ENCODE measurements around the gene RTN4RL2. TPM values are rescaled to one million over a fixed set of nuclear protein-coding genes. Genes with fewer than 3 reads are reported as not detected.

Gene RTN4RL2
- polyA plus RNA-seq, 1 donor, result 0.60 TPM

GRCh38 chr11:57491371-57492061, 31.2 kb downstream of the RTN4RL2 start:
- DNase-seq, result no peak
- Histone ChIP-seq H3K4me3 (ENCODE audit: low read length) (no peak overlapping the region), H3K4me1 (ENCODE audit: control insufficient read depth, insufficient read depth, low read length) (peaks cover 7% of the 10 kb centered on the region), H3K27ac (ENCODE audit: low read length) (no peak overlapping the region), H3K36me3 (ENCODE audit: control insufficient read depth, insufficient read depth, low read length) (peaks cover 30% of the 10 kb centered on the region), H3K9me3 (ENCODE audit: control insufficient read depth, low read depth, low read length) (no peaks in the 10 kb centered on the region), H3K27me3 (ENCODE audit: control insufficient read depth, insufficient read depth, low read length) (no peaks in the 10 kb centered on the region)
- WGBS (ENCODE audit: insufficient coverage, low lambda C conversion rate), result no CpG with 5 or more reads among the region's 11 CpGs

DNA sequence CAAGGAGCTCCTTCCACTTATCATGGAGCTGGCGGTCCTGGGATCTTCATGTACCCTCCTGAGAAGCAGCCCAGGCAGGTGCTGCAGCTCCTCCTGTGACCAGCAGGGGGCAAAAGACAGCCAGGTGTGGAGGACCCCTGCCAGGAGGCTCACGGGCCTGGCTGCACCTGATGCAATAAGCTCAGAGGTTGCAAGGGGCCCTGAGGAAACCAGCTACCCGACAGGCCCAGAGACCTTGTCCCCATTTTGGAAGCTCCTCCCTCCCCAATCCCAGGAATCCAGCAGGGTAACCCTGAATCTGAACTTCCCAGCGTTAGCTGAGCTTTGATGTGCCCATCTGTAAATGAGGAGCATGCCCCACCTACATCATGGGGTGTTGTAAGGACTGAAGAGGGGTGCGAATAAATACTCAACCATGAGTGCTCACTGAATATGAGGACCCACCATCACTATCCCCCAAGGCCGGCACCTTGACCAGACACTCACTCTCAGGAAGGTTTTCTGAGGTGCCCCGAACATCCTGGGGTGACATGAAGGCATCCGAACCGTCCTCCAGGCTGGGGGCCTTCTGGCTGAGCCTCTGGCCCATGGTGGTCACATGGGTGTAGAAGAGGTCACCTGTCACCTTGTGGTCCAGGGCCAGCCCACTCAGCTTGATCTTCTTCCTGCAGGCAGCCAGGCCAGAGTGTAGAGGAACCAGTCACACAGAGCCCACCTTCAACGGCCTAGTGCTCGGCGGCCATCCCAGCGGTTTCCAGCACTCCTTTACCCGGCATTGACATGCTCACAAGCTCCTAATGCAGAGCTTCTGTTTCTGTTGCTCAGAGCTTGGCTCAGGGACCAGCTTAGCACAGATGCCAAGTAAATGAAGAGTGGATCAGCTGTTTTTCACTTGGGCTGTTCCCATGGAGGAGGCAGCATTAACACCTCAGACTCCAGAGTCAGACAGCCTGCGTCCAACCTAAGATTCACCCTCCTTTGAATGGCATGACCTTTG, 33.5 kb downstream of the RTN4RL2 start:
- no peak overlapping the region for H3K4me3 ChIP-seq (ENCODE audit: low read length)
- WGBS (ENCODE audit: insufficient coverage, low lambda C conversion rate), result no CpG with 5 or more reads among the region's 15 CpGs
- no peaks in the 10 kb centered on the region for H3K27me3 ChIP-seq (ENCODE audit: control insufficient read depth, insufficient read depth, low read length)
- H3K27ac ChIP-seq (ENCODE audit: low read length), result no peak overlapping the region
- H3K9me3 ChIP-seq (ENCODE audit: control insufficient read depth, low read depth, low read length), result no peaks in the 10 kb centered on the region
- H3K4me1 ChIP-seq (ENCODE audit: control insufficient read depth, insufficient read depth, low read length), result peaks cover 28% of the 10 kb centered on the region
- peaks cover 20% of the 10 kb centered on the region for H3K36me3 ChIP-seq (ENCODE audit: control insufficient read depth, insufficient read depth, low read length)
- DNase-seq, result peak; percentile 60 to 74

DNA sequence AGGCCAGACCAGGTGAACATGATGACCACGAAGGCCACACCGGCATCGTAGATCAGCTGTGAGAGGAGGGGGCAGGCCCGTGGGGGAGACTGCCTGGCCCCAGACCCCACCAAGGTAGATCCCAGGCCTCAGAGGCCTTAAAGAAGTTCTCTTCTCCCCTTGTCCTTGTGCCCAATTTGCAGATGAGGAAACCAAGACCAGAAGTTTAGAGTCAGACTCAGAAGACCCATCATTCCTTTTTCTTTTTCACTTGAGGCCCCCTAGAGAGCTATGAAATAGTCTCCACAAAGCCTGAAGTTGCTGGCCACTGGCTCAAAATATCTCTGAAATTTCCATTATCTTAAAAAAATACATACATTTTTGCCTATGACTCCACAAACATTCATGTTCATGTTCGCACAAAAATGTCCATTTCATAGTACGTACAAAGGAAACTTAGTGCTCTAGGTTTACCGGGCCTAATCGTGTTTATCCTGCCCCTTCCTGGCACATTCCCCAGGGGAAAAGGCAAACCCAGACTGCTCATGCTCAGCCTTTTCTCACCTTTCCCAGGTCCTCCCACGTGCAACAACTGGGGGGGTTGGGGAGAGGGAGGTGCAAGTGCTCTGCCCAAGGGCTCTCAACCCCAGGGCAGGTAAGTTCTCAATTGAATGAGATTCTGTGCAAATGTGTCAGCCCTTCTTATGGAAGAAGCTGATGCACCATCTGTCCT, 35.9 kb downstream of the RTN4RL2 start:
- no peaks in the 10 kb centered on the region for H3K27me3 ChIP-seq (ENCODE audit: control insufficient read depth, insufficient read depth, low read length)
- H3K9me3 ChIP-seq (ENCODE audit: control insufficient read depth, low read depth, low read length), result no peaks in the 10 kb centered on the region
- DNase-seq, result no peak
- WGBS (ENCODE audit: insufficient coverage, low lambda C conversion rate), result 100% methylated on average over 1 of the region's 9 CpGs
- H3K27ac ChIP-seq (ENCODE audit: low read length), result no peak overlapping the region
- peaks cover 8% of the 10 kb centered on the region for H3K36me3 ChIP-seq (ENCODE audit: control insufficient read depth, insufficient read depth, low read length)
- peaks cover 38% of the 10 kb centered on the region for H3K4me1 ChIP-seq (ENCODE audit: control insufficient read depth, insufficient read depth, low read length)
- no peak overlapping the region for H3K4me3 ChIP-seq (ENCODE audit: low read length)

- Histone ChIP-seq H3K4me1 (ENCODE audit: control insufficient read depth, insufficient read depth, low read length) (peaks cover 38% of the 10 kb centered on the region), H3K27ac (ENCODE audit: low read length) (peak overlapping the region; percentile 42), H3K9me3 (ENCODE audit: control insufficient read depth, low read depth, low read length) (no peaks in the 10 kb centered on the region), H3K27me3 (ENCODE audit: control insufficient read depth, insufficient read depth, low read length) (no peaks in the 10 kb centered on the region), H3K4me3 (ENCODE audit: low read length) (no peak overlapping the region), H3K36me3 (ENCODE audit: control insufficient read depth, insufficient read depth, low read length) (peaks cover 8% of the 10 kb centered on the region)
- no CpG with 5 or more reads among the region's 15 CpGs for WGBS (ENCODE audit: insufficient coverage, low lambda C conversion rate)
- peak in 1 of 2 donors; percentile 85 for DNase-seq
Measured at GRCh38 chr11:57497303-57498247, 37.2 kb downstream of the RTN4RL2 start.

- H3K27ac ChIP-seq (ENCODE audit: low read length), result no peak overlapping the region
- WGBS (ENCODE audit: insufficient coverage, low lambda C conversion rate), result no CpG with 5 or more reads among the region's 6 CpGs
- DNase-seq, result peak in 1 of 2 donors; percentile 41
Measured at GRCh38 chr11:57498540-57498939, 38.2 kb downstream of the RTN4RL2 start.

GRCh38 chr11:57499413-57499982, 39.2 kb downstream of the RTN4RL2 start:
- H3K27ac ChIP-seq (ENCODE audit: low read length), result no peak overlapping the region
- no peaks in the 10 kb centered on the region for H3K27me3 ChIP-seq (ENCODE audit: control insufficient read depth, insufficient read depth, low read length)
- no CpG with 5 or more reads among the region's 35 CpGs for WGBS (ENCODE audit: insufficient coverage, low lambda C conversion rate)
- peaks cover 7% of the 10 kb centered on the region for H3K36me3 ChIP-seq (ENCODE audit: control insufficient read depth, insufficient read depth, low read length)
- H3K4me3 ChIP-seq (ENCODE audit: low read length), result peak overlapping the region; percentile 32
- H3K4me1 ChIP-seq (ENCODE audit: control insufficient read depth, insufficient read depth, low read length), result peaks cover 34% of the 10 kb centered on the region
- DNase-seq, result peak; percentile 93 to 96
- no peaks in the 10 kb centered on the region for H3K9me3 ChIP-seq (ENCODE audit: control insufficient read depth, low read depth, low read length)

More at GRCh38 chr11:57498540-57498939, 38.2 kb downstream of the RTN4RL2 start:
- H3K27me3 ChIP-seq (ENCODE audit: control insufficient read depth, insufficient read depth, low read length), result no peaks in the 10 kb centered on the region
- peaks cover 37% of the 10 kb centered on the region for H3K4me1 ChIP-seq (ENCODE audit: control insufficient read depth, insufficient read depth, low read length)
- H3K36me3 ChIP-seq (ENCODE audit: control insufficient read depth, insufficient read depth, low read length), result peaks cover 8% of the 10 kb centered on the region
- H3K9me3 ChIP-seq (ENCODE audit: control insufficient read depth, low read depth, low read length), result no peaks in the 10 kb centered on the region
- H3K4me3 ChIP-seq (ENCODE audit: low read length), result no peak overlapping the region

- Histone ChIP-seq H3K36me3 (ENCODE audit: control insufficient read depth, insufficient read depth, low read length) (peaks cover 6% of the 10 kb centered on the region), H3K9me3 (ENCODE audit: control insufficient read depth, low read depth, low read length) (no peaks in the 10 kb centered on the region), H3K27me3 (ENCODE audit: control insufficient read depth, insufficient read depth, low read length) (no peaks in the 10 kb centered on the region), H3K4me3 (ENCODE audit: low read length) (peak overlapping the region; percentile 32), H3K4me1 (ENCODE audit: control insufficient read depth, insufficient read depth, low read length) (peaks cover 34% of the 10 kb centered on the region), H3K27ac (ENCODE audit: low read length) (no peak overlapping the region)
- DNase-seq, result no peak
- no CpG with 5 or more reads among the region's 12 CpGs for WGBS (ENCODE audit: insufficient coverage, low lambda C conversion rate)
Measured at GRCh38 chr11:57499983-57500461, 39.7 kb downstream of the RTN4RL2 start.

DNA sequence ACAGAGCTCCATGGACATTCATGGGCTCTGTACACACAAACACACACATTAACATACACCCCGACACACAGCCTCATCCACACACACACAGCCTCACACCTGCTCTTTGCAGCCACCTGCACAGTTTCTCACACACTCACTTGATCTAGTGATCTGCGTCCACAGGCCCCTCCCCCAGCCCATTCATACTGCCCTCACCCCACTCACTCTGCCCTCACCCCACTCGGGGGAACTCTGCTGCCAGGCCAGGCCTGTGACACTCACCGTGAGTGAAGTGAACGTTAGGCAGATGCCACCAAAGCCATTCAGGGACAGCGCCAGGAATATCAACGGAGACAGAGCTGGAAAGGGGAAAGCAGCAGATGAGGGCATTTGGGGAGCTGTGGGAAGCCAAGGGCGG, 40.2 kb downstream of the RTN4RL2 start:
- peaks cover 34% of the 10 kb centered on the region for H3K4me1 ChIP-seq (ENCODE audit: control insufficient read depth, insufficient read depth, low read length)
- no peak overlapping the region for H3K4me3 ChIP-seq (ENCODE audit: low read length)
- no peak overlapping the region for H3K27ac ChIP-seq (ENCODE audit: low read length)
- H3K27me3 ChIP-seq (ENCODE audit: control insufficient read depth, insufficient read depth, low read length), result no peaks in the 10 kb centered on the region
- DNase-seq, result no peak
- no CpG with 5 or more reads among the region's 8 CpGs for WGBS (ENCODE audit: insufficient coverage, low lambda C conversion rate)
- no peaks in the 10 kb centered on the region for H3K9me3 ChIP-seq (ENCODE audit: control insufficient read depth, low read depth, low read length)
- H3K36me3 ChIP-seq (ENCODE audit: control insufficient read depth, insufficient read depth, low read length), result peaks cover 3% of the 10 kb centered on the region

GRCh38 chr11:57500926-57501325, 40.6 kb downstream of the RTN4RL2 start:
- H3K36me3 ChIP-seq (ENCODE audit: control insufficient read depth, insufficient read depth, low read length), result peaks cover 3% of the 10 kb centered on the region
- DNase-seq, result no peak
- H3K27me3 ChIP-seq (ENCODE audit: control insufficient read depth, insufficient read depth, low read length), result no peaks in the 10 kb centered on the region
- H3K9me3 ChIP-seq (ENCODE audit: control insufficient read depth, low read depth, low read length), result no peaks in the 10 kb centered on the region
- H3K4me1 ChIP-seq (ENCODE audit: control insufficient read depth, insufficient read depth, low read length), result peaks cover 34% of the 10 kb centered on the region
- whole genome bisulfite sequencing (ENCODE audit: insufficient coverage, low lambda C conversion rate), result no CpG with 5 or more reads among the region's 15 CpGs
- no peak overlapping the region for H3K27ac ChIP-seq (ENCODE audit: low read length)
- no peak overlapping the region for H3K4me3 ChIP-seq (ENCODE audit: low read length)
